IPS-NIHi7 (cell line): Measurements from ENCODE around the gene MAPK12.

Source experiments
- DNase-seq: peaks from one replicate; pipeline ENCODE4 v3.0.0; 2012; ENCODE audit warnings: mixed read lengths; ENCODE audit errors: extremely low spot score

The MAPK12 gene

DNA sequence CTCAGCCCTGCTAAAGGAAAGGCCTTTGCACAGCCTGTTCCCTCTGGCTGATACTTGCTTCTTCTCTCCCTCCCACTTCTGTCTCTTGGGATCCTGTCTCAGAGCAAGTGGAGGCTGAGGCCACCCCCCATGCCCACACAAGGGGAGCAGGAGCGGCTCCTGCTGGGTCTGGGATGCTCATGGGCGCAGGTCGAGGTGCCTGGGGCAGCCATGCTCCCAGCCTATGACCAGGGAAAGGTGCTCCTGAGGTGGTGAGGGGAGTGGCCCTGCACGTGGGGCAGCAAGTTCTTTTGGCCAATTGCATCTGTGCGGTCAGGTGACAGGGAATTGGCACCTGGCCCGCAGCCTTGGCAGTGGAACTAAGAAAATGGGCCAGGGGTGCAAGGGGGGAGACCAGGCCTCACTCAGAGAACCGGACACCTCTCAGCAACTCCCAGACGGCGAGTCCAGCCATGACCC is 7.2 kb upstream of the MAPK12 start:
- DNase-seq = no peak

DNA sequence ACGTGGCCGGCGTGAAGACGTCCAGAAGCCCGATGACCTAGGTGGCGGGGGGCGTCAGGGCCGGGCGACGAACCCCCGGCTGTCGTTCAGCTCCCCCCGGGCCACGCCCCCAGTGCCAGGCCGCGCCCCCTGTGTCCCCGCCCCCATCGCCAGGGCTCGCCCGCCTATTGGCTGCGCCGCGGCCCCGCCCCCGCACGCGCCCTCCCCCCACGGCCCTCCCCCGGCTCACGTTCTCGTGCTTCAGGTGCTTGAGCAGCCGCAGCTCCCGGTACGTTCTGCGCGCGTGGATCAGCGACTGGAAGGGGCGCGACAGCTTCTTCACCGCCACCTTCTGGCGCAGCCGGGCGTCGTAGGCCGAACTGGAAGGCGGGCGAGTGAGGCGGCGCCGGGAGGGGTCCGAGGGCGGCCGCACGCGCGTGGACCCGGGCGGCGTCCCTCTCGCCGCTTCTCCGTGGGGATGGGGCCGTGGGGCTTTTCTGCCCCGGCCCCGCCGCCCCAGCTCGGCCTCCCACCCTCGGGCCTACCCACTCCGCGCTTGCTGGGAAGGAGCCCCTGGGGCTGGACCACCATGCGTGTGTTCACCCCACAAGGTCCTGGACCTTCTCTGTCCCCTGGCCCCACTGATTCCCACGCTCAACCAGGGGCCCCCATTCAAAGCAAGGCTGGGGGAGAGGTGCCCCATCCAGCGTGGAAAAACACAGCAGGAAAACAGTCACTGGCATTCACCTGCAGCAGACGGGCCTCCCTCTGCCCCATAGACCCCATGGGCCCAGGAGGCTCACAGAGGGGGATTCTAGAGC is 6.3 kb upstream of the MAPK12 start:
- DNase-seq = peak; percentile 79

GRCh38 chr22:50266994-50267393 is 5.5 kb upstream of the MAPK12 start:
- no peak for DNase-seq

- DNase-seq = no peak
Measured at GRCh38 chr22:50264946-50265669, 3.6 kb upstream of the MAPK12 start.

DNA sequence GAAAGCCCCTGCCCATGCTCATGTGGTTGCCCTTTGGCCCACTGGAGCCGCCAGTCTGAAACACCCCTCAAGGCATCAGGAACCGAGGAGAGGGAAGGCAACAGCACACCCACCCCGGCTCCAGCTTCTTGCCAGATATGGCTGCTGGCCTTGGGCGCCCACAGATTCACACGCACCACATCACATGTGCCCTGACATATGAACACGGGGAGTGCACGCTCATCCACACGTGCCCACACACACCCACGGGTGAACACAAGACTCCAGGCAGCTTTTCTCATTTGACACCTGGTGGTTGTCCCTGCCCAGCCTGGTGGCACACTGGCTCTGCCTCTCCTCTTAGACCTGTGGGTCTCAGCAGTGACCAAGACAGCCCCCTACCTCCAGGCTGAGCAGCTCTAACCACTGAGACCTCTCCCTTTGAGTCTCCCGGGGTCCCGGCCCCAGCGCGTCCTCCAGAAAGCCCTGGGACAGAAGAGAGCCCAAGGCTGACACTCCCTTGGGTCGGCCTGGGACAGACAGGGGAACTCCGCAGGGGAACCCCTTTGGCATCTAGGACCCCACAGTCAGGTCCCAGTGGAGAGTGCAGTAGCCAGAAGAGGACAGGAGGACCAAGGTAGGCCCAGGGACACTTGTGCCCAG is 2.7 kb upstream of the MAPK12 start:
- DNase-seq = no peak

DNA sequence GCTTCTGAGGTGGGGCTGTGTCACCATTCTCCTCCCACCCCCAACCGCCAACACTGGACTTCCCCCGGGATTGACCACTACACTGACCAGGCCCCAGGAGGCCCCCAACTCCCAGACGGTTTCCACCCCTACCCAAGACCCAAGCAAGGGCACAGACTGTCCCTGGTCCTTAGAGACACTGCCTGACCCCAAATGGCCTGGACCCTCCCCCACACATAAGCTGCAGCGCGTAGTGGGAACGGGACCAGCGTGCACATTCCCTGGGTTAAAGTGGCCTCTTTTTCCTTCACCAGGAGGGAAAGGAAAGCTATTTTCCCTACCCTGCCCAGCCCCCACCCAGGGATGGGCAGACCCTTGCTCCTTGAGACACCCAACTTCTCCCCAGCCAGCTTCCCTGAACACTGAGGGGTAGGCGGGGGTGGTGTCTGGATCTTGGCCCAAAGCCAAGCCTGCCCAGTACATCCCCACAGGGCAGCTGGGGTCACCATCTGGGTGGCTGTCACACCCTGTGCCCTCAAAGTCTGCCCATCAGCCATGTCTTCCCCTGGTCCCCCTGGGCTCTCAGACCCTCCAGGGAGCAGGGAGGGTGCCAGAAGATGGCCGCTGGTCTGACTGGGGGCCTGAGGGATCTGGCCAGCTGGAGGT is 1.6 kb upstream of the MAPK12 start:
- no peak for DNase-seq

DNA sequence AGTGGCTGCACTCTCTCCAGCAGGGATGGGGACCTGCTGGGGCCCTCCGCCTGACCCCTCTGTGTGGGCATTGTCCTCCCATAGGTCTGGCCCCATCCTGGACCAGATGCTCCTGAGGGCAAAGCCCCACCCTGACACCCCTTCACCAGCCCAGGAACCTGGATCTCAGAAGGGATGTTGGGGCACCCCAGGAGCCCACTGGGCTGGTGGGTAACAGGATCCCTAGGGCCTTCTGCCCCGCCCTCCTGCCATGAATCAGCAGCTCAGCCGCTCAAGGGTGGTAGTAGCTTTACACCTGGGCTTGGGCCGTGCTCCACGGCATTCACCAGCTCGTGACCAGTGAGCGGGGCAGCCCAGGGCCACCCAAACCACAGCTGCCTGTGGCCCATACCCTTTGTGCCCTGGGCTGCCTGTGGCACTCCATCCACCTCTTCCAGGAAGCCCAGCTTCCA is 1.0 kb upstream of the MAPK12 start:
- DNase-seq = no peak

- peak; percentile 34 for DNase-seq
Measured at GRCh38 chr22:50260801-50261614, 475 bp downstream of the MAPK12 start.

DNA sequence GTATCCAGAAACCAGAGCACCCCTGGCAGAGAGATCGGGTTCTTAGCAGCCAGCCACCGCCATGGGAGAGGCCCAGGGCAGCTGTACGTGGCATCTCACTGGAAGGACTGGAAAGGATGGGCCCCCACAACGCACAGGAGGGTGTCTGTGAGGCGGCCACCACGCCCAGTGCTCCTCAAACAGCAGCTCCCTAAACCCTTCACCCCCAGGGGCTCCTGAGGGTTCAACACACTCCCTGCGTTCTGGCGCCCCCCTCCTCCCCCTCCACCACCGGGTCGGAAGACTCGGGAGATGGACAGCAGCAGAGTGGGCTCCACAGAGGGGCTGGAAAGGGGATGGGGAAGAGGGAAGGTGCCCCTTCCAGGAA is 1.1 kb downstream of the MAPK12 start:
- DNase-seq = no peak

GRCh38 chr22:50259302-50259701 is 2.2 kb downstream of the MAPK12 start:
- no peak for DNase-seq

- DNase-seq = no peak
Measured at GRCh38 chr22:50258361-50259292, 2.9 kb downstream of the MAPK12 start.

GRCh38 chr22:50257451-50258360 is 3.8 kb downstream of the MAPK12 start:
- DNase-seq = no peak

DNA sequence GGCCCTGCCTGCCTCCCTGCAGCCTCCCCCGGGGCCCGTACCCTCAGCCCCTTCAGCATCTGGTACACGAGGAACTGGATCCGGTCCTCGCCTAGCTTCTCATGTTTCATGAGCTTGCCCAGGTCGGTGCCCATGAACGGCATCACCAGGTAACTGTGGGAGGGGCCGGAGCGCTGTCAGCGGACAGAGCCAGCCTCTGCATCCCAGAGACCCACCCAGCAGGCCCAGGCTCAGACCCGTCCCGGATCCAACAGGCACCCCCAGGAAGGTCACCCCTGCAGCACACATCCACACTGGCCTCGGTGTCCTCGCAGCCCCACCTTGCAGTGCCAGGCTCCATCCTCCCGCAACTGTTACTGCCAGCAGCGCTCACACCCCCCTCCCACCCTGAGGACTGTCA is 4.4 kb downstream of the MAPK12 start:
- DNase-seq = no peak

DNA sequence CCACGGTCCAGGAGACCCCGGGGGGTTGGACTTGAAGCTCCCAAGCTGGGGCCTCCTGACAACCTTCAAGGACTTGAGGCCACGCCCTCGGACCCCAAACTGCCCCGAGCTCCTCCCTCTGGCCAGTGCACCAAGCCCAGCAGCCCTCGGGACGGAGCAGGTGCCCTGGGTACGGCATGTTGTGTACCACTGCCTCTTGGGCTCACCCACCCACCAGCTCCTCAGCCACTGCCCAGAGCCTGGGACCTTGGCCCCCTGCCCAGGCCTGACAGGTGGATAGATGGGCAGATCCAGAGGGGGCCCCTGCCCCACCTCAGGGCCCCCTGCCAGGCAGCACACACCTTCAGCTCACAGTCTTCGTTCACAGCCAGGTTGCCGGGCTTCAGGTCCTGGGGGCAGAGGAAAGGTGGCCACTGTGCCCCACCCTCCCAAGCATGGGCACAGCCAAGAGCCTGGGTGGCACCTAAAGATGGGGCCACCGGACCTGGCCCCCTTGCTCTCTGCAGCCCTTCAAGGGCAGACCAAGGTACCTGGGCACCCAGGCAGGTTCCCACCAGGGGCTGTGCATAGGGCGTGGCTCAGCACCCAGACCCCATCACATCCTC is 5.1 kb downstream of the MAPK12 start:
- DNase-seq = no peak

- DNase-seq = no peak
Measured at GRCh38 chr22:50255607-50256006, 5.9 kb downstream of the MAPK12 start.

DNA sequence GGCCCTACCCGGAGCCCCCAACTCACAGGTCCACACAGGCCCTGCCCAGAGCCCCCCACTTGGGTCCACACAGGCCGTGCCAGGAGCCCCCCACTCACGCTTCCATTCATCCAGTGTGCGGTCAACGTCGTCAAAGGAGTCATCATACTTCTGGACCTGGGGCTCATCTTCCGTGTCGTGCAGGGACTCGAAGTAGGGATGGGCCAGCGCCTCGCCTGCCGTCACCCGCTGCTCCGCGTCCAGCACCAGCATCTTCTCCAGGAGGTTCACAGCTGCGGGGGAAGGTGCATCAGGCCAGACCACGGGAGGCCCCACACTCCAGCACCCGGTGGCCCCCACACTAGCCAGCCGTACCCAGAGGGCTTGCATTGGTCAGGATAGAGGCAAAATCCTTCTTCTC is 6.4 kb downstream of the MAPK12 start:
- DNase-seq = no peak

GRCh38 chr22:50253941-50254340 is 7.5 kb downstream of the MAPK12 start:
- no peak for DNase-seq

DNA sequence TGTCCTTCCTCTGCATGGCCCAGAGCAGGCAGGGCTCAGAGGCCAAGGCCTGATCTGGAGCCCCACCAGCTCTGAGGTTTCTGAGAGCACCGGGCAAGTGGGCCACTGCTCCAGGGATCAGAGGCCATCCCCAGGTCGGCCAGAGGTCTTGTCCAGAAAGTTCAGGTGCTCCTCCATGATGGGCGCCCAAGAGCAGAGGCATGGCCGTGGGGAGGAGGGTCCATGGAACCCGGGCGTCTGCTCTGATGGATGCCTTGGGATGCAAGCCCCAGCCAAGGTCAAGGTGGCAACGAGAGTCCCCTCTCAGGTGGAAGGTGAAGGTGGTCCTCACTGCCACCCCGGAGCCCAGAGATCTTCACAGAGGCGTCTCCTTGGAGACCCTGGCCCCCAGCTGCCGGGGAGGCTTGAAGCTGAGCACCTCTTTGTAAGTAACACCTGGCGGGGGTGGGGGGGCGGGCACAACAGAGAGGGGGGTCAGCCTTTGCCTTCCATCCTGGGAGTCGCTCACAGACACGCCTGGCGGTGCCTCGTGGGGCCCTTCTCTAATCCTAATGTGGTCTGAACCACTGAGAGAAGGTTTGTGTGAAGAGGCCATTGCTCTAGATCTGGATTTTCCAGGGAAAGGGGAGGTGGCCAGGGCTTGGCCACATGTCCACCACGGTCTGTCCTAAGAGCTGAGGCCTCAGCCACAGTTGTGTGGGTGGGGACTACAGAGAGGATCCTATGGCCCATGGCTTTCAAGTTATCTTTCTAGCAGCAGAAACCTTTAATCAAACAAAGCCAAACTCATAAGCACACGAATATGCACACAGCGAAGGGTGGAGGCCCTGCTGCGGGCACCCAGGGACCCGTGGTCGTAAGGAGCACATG is 8.2 kb downstream of the MAPK12 start:
- no peak for DNase-seq
